SKM-1 (cell line): ENCODE results near the gene LEKR1.
"Not testable (repeated sequence)": the region's sequence is repeated elsewhere in the genome, so short reads cannot be mapped to it uniquely, and the experiment has no call there.

Experiments
- DNase-seq: peaks from one replicate; lab custom pipeline; 2025; ENCODE audit not compliant: unreplicated experiment; lab: John Stamatoyannopoulos, UW

The LEKR1 gene

GRCh38 chr3:156826144-156826895 is at the start of gene LEKR1:
LEKR1 (plus strand) TSS chr3:156826353; CDS start chr3:156829330, 2,977 bp downstream.
- peak; percentile 53 for DNase-seq

DNA sequence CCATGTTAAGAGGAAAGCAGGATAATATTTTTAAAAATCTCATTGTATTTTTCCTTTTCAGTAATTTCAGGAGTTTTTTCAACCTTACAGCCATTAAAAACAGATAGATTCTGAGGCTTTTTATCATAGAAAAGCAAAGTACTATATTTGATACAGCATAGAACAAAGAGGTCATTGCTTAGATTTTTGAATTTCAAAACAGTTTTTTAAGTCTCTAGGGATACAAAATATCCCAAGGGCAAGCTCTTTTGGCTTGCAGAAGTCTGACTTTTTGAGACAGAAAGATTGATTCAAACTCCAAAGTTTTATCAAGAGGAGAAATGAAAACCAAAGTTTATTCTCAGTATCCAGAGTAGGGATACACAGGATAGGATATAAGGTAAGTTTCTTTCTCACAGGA is 49.3 kb upstream of the LEKR1 start:
- no peak for DNase-seq

- no peak for DNase-seq
Measured at GRCh38 chr3:156781310-156782230, 44.6 kb upstream of the LEKR1 start.

- DNase-seq = no peak
Measured at GRCh38 chr3:156782319-156782718, 43.8 kb upstream of the LEKR1 start.

- no peak for DNase-seq
Measured at GRCh38 chr3:156782921-156783320, 43.2 kb upstream of the LEKR1 start.

GRCh38 chr3:156787001-156787400 is 39.2 kb upstream of the LEKR1 start:
- no peak for DNase-seq

DNA sequence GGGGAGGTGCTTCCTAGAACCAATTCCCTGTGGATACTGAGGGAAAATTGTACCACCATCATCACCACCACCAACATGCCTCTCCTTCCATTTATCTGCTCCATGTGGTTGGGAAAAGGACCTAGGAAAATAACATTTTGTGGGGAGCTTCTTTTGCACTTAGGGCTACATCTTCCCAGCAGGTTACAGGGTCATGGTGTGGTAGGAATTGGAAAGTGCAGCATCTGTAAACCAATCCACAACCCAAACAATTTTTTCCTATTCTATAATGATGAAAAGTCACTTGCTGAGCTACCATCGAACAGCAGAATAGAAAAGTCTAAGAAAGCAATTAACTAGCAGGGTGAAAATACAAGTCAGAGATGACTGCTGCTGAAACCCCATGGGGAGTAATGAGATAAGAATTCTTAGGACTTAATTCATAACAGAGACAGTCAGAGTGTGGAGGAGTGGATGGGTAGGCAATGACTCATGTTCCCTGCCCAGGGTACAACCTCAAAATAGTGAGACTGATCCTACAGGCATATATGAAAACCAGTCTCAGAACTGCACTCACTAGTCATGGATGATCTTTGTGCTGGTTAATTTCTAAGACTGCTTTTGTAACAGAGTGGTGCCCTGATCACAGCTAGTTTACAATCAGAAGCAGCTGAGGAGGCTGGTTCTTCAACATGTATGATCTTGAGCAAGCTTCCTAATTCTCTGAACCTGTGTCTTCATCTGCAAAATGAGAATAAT is 38.1 kb upstream of the LEKR1 start:
- no peak for DNase-seq

DNA sequence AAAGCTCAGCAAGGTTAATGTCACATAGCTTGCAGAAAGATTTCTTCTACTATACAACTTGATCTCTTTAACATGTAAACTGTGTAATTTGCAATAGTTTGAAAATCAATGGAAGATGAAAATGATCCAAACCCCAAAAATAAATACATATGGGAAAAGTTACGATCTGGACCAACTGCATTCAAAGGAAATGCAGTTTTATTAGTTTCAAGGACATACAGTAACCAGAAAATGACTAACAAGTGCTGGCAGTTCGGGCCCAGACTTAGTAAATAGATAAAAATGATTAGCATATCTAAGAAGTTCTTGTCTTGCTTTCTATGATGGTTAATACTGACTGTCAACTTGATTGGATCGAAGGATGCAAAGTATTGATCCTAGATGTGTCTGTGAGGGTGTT is 37.3 kb upstream of the LEKR1 start:
- DNase-seq = no peak

GRCh38 chr3:156790156-156790555 is 36.0 kb upstream of the LEKR1 start:
- no peak for DNase-seq

- DNase-seq = no peak
Measured at GRCh38 chr3:156792114-156792513, 34.0 kb upstream of the LEKR1 start.

DNA sequence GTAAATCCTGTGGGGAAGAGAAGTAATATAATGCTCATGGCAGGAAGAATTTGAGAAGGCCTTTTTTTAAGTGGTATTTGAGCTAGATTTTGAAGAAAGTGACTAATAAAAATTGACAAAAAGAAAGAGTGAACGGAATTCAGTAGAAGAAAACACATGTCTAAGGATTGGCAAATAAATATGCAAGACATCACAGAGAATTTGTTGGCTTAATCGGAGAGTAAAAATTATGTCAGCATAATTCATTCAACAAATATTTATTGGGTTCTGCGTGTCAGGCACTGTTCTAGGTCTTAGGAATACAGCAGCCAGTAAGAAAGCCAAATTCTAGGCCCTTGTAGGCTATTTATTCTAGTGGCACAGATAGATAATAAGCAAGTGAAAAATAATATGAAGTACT is 33.6 kb upstream of the LEKR1 start:
- no peak for DNase-seq

DNA sequence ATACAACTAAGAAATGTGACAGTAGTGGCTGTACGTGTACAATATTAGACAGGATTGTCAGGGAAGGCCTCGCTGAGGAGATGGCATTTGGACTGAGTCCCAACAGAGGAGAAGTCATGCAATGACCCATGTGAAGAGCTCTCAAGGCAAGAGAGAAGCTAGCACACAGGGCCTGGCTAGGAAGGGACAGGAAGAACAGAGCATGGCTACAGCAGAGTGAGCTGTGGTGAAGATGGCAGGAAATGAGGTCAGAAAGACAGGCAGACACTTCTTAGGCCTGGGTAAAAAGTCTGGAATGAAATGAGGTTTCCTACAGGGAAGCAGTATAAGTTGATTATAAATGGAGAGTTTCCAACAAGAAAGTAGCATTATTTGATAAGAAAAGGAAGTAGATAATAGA is 33.2 kb upstream of the LEKR1 start:
- DNase-seq = no peak

DNA sequence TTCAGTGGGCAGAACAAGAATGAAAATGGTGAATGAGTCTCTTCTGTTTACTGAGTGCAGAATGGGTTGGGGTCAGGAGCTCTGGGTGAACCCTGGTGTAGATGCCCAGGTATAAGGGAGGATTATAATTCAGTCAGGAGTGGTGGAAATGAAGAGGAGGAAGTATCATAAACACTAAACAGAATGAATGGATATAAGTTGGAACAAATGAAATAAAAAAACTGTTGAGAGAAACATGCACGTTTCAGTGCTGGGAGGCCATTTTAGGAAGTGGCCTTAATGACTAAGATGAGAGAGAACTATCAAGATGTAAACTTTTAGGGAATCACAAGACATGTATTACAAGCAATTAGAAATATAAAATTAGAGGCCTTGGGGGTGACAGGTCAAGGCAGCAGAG is 32.8 kb upstream of the LEKR1 start:
- no peak for DNase-seq

- DNase-seq = no peak
Measured at GRCh38 chr3:156793851-156794250, 32.3 kb upstream of the LEKR1 start.

GRCh38 chr3:156795890-156796481 is 30.2 kb upstream of the LEKR1 start:
- no peak for DNase-seq

GRCh38 chr3:156797368-156797767 is 28.8 kb upstream of the LEKR1 start:
- no peak for DNase-seq

GRCh38 chr3:156800287-156800686 is 25.9 kb upstream of the LEKR1 start:
- DNase-seq = not testable (repeated sequence)

DNA sequence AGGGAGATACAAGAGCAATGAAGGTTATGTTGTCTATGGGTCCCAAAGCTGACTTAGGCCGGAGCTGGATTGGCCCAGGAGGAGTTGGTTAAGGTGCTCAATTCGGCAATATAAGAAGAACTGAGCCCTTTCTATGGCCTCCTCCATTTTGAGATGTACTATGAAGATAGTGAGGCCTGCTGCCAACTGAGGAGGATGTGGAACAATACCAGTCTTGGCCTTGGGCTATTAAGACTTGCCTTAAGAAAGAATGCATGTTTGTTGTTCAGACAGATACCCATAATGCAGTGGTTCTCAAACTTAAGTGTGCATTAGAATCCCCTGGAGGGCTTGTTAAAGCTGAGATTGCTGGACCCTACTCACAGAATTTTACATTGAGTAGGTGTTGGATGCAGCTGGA is 24.4 kb upstream of the LEKR1 start:
- no peak for DNase-seq

- DNase-seq = no peak
Measured at GRCh38 chr3:156802821-156803606, 23.1 kb upstream of the LEKR1 start.
